ENCODE data around the gene CCNL2.

The CCNL2 gene

DNA sequence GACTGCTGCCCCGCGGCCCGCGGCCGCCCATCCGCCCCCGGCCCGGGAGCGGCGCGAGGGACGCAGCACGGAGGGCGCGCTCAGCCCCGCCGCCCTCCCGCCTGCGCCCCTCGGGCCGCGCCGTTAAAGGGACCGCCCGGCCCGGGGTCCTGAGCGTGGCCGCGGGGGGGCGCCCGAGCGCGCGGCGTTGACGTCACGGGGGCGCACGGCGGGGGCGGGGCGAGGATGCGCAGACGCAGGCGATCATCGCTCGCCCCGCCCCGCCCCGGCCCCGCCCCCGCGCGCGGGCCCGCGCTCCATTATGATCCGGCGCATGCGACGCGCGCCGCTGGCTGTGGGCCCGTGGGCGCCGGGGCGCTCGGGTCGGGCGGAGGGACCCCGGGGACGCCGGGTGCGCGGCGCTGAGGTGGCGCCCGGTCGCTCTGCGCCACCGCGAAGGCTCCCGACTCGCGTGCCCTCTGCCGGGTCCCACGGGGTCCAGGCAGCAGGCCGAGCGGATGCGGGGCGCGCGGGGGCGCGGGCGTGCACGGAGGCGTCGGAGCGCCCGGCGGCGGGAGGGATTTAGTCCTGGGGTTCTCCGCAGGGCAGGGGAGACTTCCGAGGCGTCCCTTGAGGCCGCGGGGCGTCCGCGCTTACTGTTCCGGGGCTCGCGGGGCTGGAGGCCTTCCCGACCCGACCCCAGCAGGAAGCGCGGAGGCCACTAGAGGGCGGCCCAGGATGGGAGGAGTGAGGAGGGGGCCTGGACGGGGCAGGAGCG, 49.7 kb downstream of the CCNL2 start, which contains the start of gene DVL1:
DVL1 (minus strand) TSS at position 163 of the 757 bp plus-strand sequence. CDS start 353 bp downstream, outside the sequence.
- Histone ChIP-seq H3K4me3 (replicated peaks; ENCODE audit: insufficient read depth, low read length) (peak within 1 kb of the TSS; percentile 71), H3K27me3 (ENCODE audit: insufficient read depth, poor library complexity, severe bottlenecking) (peaks cover 29% of the 10 kb centered on the region), H3K27ac (replicated peaks) (peak within 1 kb of the TSS; percentile 56)
- TF ChIP-seq, protein P1, sequence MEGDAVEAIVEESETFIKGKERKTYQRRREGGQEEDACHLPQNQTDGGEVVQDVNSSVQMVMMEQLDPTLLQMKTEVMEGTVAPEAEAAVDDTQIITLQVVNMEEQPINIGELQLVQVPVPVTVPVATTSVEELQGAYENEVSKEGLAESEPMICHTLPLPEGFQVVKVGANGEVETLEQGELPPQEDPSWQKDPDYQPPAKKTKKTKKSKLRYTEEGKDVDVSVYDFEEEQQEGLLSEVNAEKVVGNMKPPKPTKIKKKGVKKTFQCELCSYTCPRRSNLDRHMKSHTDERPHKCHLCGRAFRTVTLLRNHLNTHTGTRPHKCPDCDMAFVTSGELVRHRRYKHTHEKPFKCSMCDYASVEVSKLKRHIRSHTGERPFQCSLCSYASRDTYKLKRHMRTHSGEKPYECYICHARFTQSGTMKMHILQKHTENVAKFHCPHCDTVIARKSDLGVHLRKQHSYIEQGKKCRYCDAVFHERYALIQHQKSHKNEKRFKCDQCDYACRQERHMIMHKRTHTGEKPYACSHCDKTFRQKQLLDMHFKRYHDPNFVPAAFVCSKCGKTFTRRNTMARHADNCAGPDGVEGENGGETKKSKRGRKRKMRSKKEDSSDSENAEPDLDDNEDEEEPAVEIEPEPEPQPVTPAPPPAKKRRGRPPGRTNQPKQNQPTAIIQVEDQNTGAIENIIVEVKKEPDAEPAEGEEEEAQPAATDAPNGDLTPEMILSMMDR (IDR thresholded peaks at IDR 0.05; ENCODE audit: insufficient read depth, low read length), result peak; percentile 18
- no peak for TF ChIP-seq GABPA (IDR thresholded peaks at IDR 0.05; ENCODE audit: low read depth)
- DNase-seq (ENCODE audit: low read depth in 1 of 2, low spot score in 1 of 2), result peak; percentile 51 to 62

DNA sequence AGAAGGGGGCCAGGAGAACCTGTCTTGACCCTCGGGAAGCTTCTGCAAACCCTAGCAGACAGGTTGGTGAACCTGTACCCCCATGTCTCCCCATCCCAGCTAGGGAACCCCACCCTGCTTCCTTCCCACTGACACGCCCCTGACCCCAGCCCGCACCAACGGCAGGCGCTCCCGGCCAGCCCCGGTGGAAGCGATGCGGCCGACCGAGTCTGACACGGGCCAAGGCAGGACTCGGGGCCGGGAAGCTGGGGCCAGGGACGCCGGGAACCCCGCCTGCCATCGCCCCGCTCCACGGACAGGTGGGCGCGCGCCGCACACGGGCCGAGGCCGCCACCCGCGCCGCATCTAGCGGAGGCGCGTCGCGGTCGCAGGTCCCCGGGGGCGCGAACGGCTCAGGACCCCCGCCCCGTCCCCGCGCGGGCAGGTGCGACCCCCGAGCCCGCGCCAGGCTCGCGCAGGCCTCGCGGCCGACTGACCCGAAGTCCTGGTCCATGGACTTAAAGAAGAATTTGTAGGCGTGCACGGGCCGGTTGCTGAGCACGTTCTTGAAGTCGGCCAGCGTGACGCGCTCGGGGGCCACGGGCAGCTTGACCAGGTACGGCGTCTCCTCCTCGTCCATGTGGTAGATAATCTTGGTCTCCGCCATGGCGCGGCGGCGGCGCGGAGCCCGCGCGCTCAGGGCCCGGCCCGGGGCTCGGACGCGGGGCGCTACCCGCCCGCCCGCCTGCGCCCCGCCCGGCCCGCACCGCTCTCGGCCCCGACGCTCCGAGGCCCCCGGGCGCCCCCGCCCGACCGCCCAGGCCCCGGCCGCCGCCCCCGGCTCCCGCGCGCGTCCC, 50.5 kb downstream of the CCNL2 start:
- peak overlapping the region; percentile 48; the same call in 1 of the 2 replicates for H3K27ac ChIP-seq (replicated peaks)
- peaks cover 21% of the 10 kb centered on the region for H3K27me3 ChIP-seq (ENCODE audit: insufficient read depth, poor library complexity, severe bottlenecking)
- DNase-seq (ENCODE audit: low read depth in 1 of 2, low spot score in 1 of 2), result no peak
- no peak for TF ChIP-seq SPI1 (IDR thresholded peaks at IDR 0.05; ENCODE audit: borderline replicate concordance, low read depth)
- TF ChIP-seq, protein P2, sequence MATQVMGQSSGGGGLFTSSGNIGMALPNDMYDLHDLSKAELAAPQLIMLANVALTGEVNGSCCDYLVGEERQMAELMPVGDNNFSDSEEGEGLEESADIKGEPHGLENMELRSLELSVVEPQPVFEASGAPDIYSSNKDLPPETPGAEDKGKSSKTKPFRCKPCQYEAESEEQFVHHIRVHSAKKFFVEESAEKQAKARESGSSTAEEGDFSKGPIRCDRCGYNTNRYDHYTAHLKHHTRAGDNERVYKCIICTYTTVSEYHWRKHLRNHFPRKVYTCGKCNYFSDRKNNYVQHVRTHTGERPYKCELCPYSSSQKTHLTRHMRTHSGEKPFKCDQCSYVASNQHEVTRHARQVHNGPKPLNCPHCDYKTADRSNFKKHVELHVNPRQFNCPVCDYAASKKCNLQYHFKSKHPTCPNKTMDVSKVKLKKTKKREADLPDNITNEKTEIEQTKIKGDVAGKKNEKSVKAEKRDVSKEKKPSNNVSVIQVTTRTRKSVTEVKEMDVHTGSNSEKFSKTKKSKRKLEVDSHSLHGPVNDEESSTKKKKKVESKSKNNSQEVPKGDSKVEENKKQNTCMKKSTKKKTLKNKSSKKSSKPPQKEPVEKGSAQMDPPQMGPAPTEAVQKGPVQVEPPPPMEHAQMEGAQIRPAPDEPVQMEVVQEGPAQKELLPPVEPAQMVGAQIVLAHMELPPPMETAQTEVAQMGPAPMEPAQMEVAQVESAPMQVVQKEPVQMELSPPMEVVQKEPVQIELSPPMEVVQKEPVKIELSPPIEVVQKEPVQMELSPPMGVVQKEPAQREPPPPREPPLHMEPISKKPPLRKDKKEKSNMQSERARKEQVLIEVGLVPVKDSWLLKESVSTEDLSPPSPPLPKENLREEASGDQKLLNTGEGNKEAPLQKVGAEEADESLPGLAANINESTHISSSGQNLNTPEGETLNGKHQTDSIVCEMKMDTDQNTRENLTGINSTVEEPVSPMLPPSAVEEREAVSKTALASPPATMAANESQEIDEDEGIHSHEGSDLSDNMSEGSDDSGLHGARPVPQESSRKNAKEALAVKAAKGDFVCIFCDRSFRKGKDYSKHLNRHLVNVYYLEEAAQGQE (IDR thresholded peaks at IDR 0.05; ENCODE audit: insufficient replicate concordance, low read depth), result no peak
- no peak for TF ChIP-seq POLR2AphosphoS5 (IDR thresholded peaks at IDR 0.05; ENCODE audit: low read depth)
- TF ChIP-seq, protein P1 (IDR thresholded peaks at IDR 0.05; ENCODE audit: insufficient read depth, low read length), result no peak
- no peak for TF ChIP-seq GABPA (IDR thresholded peaks at IDR 0.05; ENCODE audit: low read depth)
- H3K4me3 ChIP-seq (replicated peaks; ENCODE audit: insufficient read depth, low read length), result peak overlapping the region; percentile 71

- DNase-seq (ENCODE audit: low read depth in 1 of 2, low spot score in 1 of 2), result no peak
- Histone ChIP-seq H3K27ac (replicated peaks) (no peak overlapping the region; the same call in 1 of the 2 replicates), H3K27me3 (ENCODE audit: insufficient read depth, poor library complexity, severe bottlenecking) (peaks cover 13% of the 10 kb centered on the region), H3K4me3 (replicated peaks; ENCODE audit: insufficient read depth, low read length) (peak overlapping the region; percentile 71)
- TF ChIP-seq GABPA (IDR thresholded peaks at IDR 0.05; ENCODE audit: low read depth) (no peak), SPI1 (IDR thresholded peaks at IDR 0.05; ENCODE audit: borderline replicate concordance, low read depth) (no peak), POLR2AphosphoS5 (IDR thresholded peaks at IDR 0.05; ENCODE audit: low read depth) (no peak)
- TF ChIP-seq, protein P2 (IDR thresholded peaks at IDR 0.05; ENCODE audit: insufficient replicate concordance, low read depth), result no peak
- TF ChIP-seq, protein P1 (IDR thresholded peaks at IDR 0.05; ENCODE audit: insufficient read depth, low read length), result no peak
These were observed 51.3 kb downstream of the CCNL2 start for GRCh38 chr1:1347663-1348419.

Measured in HL-60 (cell line).